NCI-H460 (cell line): Measurements from ENCODE around the gene TTC4. TPM values are rescaled to one million over a fixed set of nuclear protein-coding genes. Genes with fewer than 3 reads are reported as not detected.

Source experiments
- DNase-seq: peaks from one replicate; pipeline ENCODE4 v3.0.0-alpha.2; 2016; ENCODE audit warnings: low read depth; ENCODE audit errors: extremely low read depth
- total RNA-seq: library from RNA; depleted of rRNA; stranded (reverse); fragments of >200 nt; shearing (Covaris generic); gene quantifications from 2 replicates; pipeline ENCODE4 v1.2.3, GENCODE V29; 2014; rRNA removed

The TTC4 gene
- total RNA-seq, 1 experiment from 2014 or later, result 27.1 TPM

- no peak for DNase-seq
Observed at GRCh38 chr1:54777431-54777830, 61.8 kb downstream of the TTC4 start.

- no peak for DNase-seq
Observed at GRCh38 chr1:54781023-54781723, 65.5 kb downstream of the TTC4 start.

- DNase-seq, result no peak
Observed at GRCh38 chr1:54782156-54782555, 66.5 kb downstream of the TTC4 start.

GRCh38 chr1:54782588-54782987, 66.9 kb downstream of the TTC4 start:
- no peak for DNase-seq

GRCh38 chr1:54784066-54784465, 68.4 kb downstream of the TTC4 start:
- no peak for DNase-seq

GRCh38 chr1:54786778-54787177, 71.1 kb downstream of the TTC4 start:
- no peak for DNase-seq

GRCh38 chr1:54787604-54788003, 71.9 kb downstream of the TTC4 start:
- DNase-seq, result no peak

- no peak for DNase-seq
Observed at GRCh38 chr1:54788459-54788858, 72.8 kb downstream of the TTC4 start.

GRCh38 chr1:54791880-54792522, 76.3 kb downstream of the TTC4 start:
- no peak for DNase-seq

Other genes with a start within 250 kb of the TTC4 start
- 0.07 and 0.20 TPM in 2 replicates for gene ACOT11, start 167.6 kb upstream of the TTC4 start, total RNA-seq
- gene FAM151A, start 92.3 kb upstream of the TTC4 start, total RNA-seq, result not detected in 2 replicates
- not detected in 2 replicates for gene MROH7, start 74.1 kb upstream of the TTC4 start, total RNA-seq
- gene PARS2, start 48.7 kb downstream of the TTC4 start, total RNA-seq, result 4.8 and 5.4 TPM in 2 replicates
- gene TTC22, start 85.5 kb downstream of the TTC4 start, total RNA-seq, result not detected in 2 replicates
- gene DHCR24, start 171.3 kb downstream of the TTC4 start, total RNA-seq, result 5.1 and 5.4 TPM in 2 replicates